Activated naive CD4-positive, alpha-beta T cell treated with anti-CD3 and anti-CD28 coated beads, Interleukin-2, amount 50 U/mL, for 16 hours (primary cell): ENCODE data around the gene BBX.

Source experiments
- DNase-seq: peaks from one replicate; pipeline ENCODE4 v3.0.0-alpha.2; 2020

Gene BBX

GRCh38 chr3:107522510-107523288, at the start of gene BBX:
TSS of gene BBX (plus strand) at chr3:107522962. CDS start at chr3:107710461, 187,499 bp downstream.
- peak; percentile 89 for DNase-seq

- no peak for DNase-seq
Observed at GRCh38 chr3:107476462-107476861, 46.3 kb upstream of the BBX start.

- no peak for DNase-seq
Observed at GRCh38 chr3:107487490-107487889, 35.3 kb upstream of the BBX start.

GRCh38 chr3:107488942-107489341, 33.8 kb upstream of the BBX start:
- DNase-seq = no peak

- DNase-seq = no peak
Observed at GRCh38 chr3:107493134-107493533, 29.6 kb upstream of the BBX start.

GRCh38 chr3:107496855-107497254, 25.9 kb upstream of the BBX start:
- no peak for DNase-seq

- no peak for DNase-seq
Observed at GRCh38 chr3:107498646-107499045, 24.1 kb upstream of the BBX start.

- no peak for DNase-seq
Observed at GRCh38 chr3:107506458-107506857, 16.3 kb upstream of the BBX start.

GRCh38 chr3:107508331-107508730, 14.4 kb upstream of the BBX start:
- no peak for DNase-seq

- DNase-seq = no peak
Observed at GRCh38 chr3:107512108-107512507, 10.7 kb upstream of the BBX start.

- DNase-seq = no peak
Observed at GRCh38 chr3:107514453-107514852, 8.3 kb upstream of the BBX start.

- DNase-seq = no peak
Observed at GRCh38 chr3:107516475-107516874, 6.3 kb upstream of the BBX start.

- DNase-seq = no peak
Observed at GRCh38 chr3:107520535-107520934, 2.2 kb upstream of the BBX start.

GRCh38 chr3:107521469-107522059, 1.2 kb upstream of the BBX start:
- DNase-seq = no peak

GRCh38 chr3:107523289-107523538, 452 bp downstream of the BBX start:
- no peak for DNase-seq

GRCh38 chr3:107523539-107524325, 970 bp downstream of the BBX start:
- DNase-seq = peak; percentile 60

- no peak for DNase-seq
Observed at GRCh38 chr3:107524326-107524840, 1.6 kb downstream of the BBX start.

- DNase-seq = peak; percentile 59
Observed at GRCh38 chr3:107524841-107525643, 2.3 kb downstream of the BBX start.

GRCh38 chr3:107525644-107526305, 3.0 kb downstream of the BBX start:
- DNase-seq = peak; percentile 24

GRCh38 chr3:107531917-107532469, 9.2 kb downstream of the BBX start:
- DNase-seq = no peak

GRCh38 chr3:107540857-107541256, 18.1 kb downstream of the BBX start:
- DNase-seq = no peak

GRCh38 chr3:107542665-107543064, 19.9 kb downstream of the BBX start:
- DNase-seq = no peak
